Neural cell (in vitro differentiated cells): ENCODE data around the gene EYS. TPM values are rescaled to one million over a fixed set of nuclear protein-coding genes. Genes with fewer than 3 reads are reported as not detected.

Experiments used
- H2AFZ ChIP-seq: fragments of 200-600, 300-800 bp; sonication (generic), shearing (Covaris generic); 2 replicates; pipeline ENCODE4 v1.6.0; 2014; ENCODE audit warnings: low read depth, mild to moderate bottlenecking, antibody characterized with exemption, low read length, moderate library complexity
- H3F3A ChIP-seq: fragments of 200-600 bp; shearing (Covaris generic); 2 replicates; pipeline ENCODE4 v1.6.1; 2016; ENCODE audit warnings: mild to moderate bottlenecking, moderate library complexity, mixed read lengths, antibody characterized with exemption, low read length; ENCODE audit not compliant: insufficient read depth, poor library complexity, severe bottlenecking
- H3K27ac ChIP-seq: fragments of 200-600, 300-800 bp; sonication (generic), shearing (Covaris generic); 2 replicates; pipeline ENCODE4 v1.5.1; 2014; ENCODE audit warnings: mild to moderate bottlenecking, low read length, moderate library complexity
- H3K27me3 ChIP-seq: fragments of 300-800, 200-600 bp; sonication (generic), shearing (Covaris generic); 2 replicates; pipeline ENCODE4 v1.6.0; 2014; ENCODE audit warnings: mild to moderate bottlenecking, low read depth, low read length, moderate library complexity; ENCODE audit not compliant: insufficient read depth
- H3K36me3 ChIP-seq: fragments of 300-800, 200-600 bp; sonication (generic), shearing (Covaris generic); 2 replicates; pipeline ENCODE4 v1.5.1; 2014; ENCODE audit warnings: mild to moderate bottlenecking, antibody characterized with exemption, low read length, moderate library complexity; ENCODE audit not compliant: insufficient read depth
- H3K4me2 ChIP-seq: fragments of 300-800, 200-600 bp; sonication (generic), shearing (Covaris generic); 2 replicates; pipeline ENCODE4 v1.6.0; 2014; ENCODE audit warnings: mild to moderate bottlenecking, low read length
- H3K4me3 ChIP-seq: fragments of 300-800, 200-600 bp; sonication (generic), shearing (Covaris generic); 2 replicates; pipeline ENCODE4 v1.5.1; 2014; ENCODE audit warnings: mild to moderate bottlenecking, low read length, moderate library complexity
- H3K79me2 ChIP-seq: fragments of 200-600 bp; shearing (Covaris generic); replicated peaks from 2 replicates; pipeline ENCODE4 v1.6.0; 2014; ENCODE audit warnings: mild to moderate bottlenecking, low read length, moderate library complexity; ENCODE audit not compliant: insufficient read depth
- H3K9ac ChIP-seq: fragments of 300-800, 200-600 bp; sonication (generic), shearing (Covaris generic); 2 replicates; pipeline ENCODE4 v1.6.1; 2016; ENCODE audit warnings: mild to moderate bottlenecking, low read length, mixed read lengths
- H3K9me2 ChIP-seq: fragments of 200-600 bp; shearing (Covaris generic); 2 replicates; pipeline ENCODE4 v1.6.1; 2016; ENCODE audit warnings: mild to moderate bottlenecking, low read length, mixed read lengths; ENCODE audit not compliant: insufficient read depth
- H3K9me3 ChIP-seq: fragments of 200-600, 300-800 bp; sonication (generic), shearing (Covaris generic); 2 replicates; pipeline ENCODE4 v1.6.1; 2016; ENCODE audit warnings: mild to moderate bottlenecking, mixed run types, low read length, moderate library complexity, mixed read lengths
- H4K20me1 ChIP-seq: fragments of 200-600 bp; shearing (Covaris generic); 2 replicates; pipeline ENCODE4 v1.6.1; 2016; ENCODE audit warnings: mild to moderate bottlenecking, mixed run types; ENCODE audit not compliant: insufficient read depth
- EP300 ChIP-seq: fragments of 450-650 bp; conservative IDR thresholded peaks from 2 replicates; pipeline ENCODE4 v1.6.1; 2014; ENCODE audit warnings: antibody characterized with exemption, mild to moderate bottlenecking, moderate library complexity; ENCODE audit not compliant: poor library complexity, severe bottlenecking
- MXI1 ChIP-seq: fragments of 450-650 bp; conservative IDR thresholded peaks from 2 replicates; pipeline ENCODE4 v1.6.1; 2014; ENCODE audit warnings: antibody characterized with exemption, mild to moderate bottlenecking; ENCODE audit not compliant: poor library complexity, severe bottlenecking
- REST ChIP-seq: IDR thresholded peaks from 2 replicates; pipeline ENCODE4 v1.6.1; 2012; ENCODE audit warnings: borderline replicate concordance
- SMC3 ChIP-seq: fragments of 450-650 bp; conservative IDR thresholded peaks from 2 replicates; pipeline ENCODE4 v1.6.1; 2014; ENCODE audit warnings: antibody characterized with exemption, mild to moderate bottlenecking, moderate library complexity; ENCODE audit not compliant: poor library complexity
- TAF1 ChIP-seq: IDR thresholded peaks from 2 replicates; pipeline ENCODE4 v1.6.1; 2012; ENCODE audit warnings: low read depth
- polyA plus RNA-seq: library from polyadenylated mRNA; depleted of rRNA; stranded (reverse); fragments of >200 nt; gene quantifications from 2 replicates; pipeline ENCODE4 v1.2.3, GENCODE V29; 2014

Gene EYS
- polyA plus RNA-seq, 1 donor from 2014 or later: 0.38 TPM

GRCh38 chr6:63672582-63673129 is 2034.4 kb downstream of the EYS start:
- no peak overlapping the region for H3K27ac ChIP-seq
- no peaks in the 10 kb centered on the region for H3K27me3 ChIP-seq
- no peaks in the 10 kb centered on the region for H3F3A ChIP-seq
- H3K79me2 ChIP-seq: peaks cover 67% of the 10 kb centered on the region
- no peak overlapping the region for H2AFZ ChIP-seq
- H3K36me3 ChIP-seq: no peaks in the 10 kb centered on the region
- no peak for TF ChIP-seq SMC3
- no peak for TF ChIP-seq EP300
- H3K4me3 ChIP-seq: no peak overlapping the region
- H3K9ac ChIP-seq: no peak overlapping the region
- no peaks in the 10 kb centered on the region for H3K9me2 ChIP-seq
- no peak overlapping the region for H3K4me2 ChIP-seq
- H4K20me1 ChIP-seq: no peaks in the 10 kb centered on the region
- no peaks in the 10 kb centered on the region for H3K9me3 ChIP-seq

DNA sequence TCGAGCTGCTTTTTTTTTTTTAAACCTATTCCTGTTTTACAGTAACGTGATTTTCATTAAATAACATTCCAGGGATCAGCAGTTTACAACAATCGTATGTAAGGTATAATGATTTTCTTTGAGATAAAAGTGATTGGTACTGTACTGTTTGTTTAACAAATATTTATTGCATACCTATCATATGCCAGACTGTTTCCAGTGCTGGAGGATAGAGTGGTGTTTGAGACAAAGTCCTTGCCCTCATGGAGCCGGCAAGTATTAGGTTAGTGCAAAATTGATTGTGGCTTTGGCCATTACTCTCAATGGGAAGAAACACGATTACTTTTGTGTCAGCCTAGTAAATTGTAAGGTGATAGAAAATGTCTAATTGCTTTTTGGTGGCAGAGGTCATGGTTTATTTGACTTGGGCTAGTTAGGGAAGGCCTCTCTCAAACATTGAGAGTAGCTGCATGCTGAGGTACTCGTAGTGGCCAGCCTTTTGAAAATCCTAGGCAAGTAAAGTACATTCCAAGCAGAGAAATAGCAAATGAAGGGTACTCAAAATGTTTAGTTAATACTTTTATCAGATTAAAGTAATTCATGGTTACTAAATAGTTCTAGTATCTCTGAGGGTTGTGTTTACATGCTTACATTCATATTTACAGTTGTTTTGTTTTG is 2035.8 kb downstream of the EYS start:
- no peaks in the 10 kb centered on the region for H3F3A ChIP-seq
- H3K27ac ChIP-seq: no peak overlapping the region
- no peak overlapping the region for H3K9ac ChIP-seq
- H2AFZ ChIP-seq: no peak overlapping the region
- H3K4me2 ChIP-seq: no peak overlapping the region
- H3K27me3 ChIP-seq: no peaks in the 10 kb centered on the region
- no peak overlapping the region for H3K4me3 ChIP-seq
- H3K9me3 ChIP-seq: no peaks in the 10 kb centered on the region
- no peaks in the 10 kb centered on the region for H4K20me1 ChIP-seq
- H3K36me3 ChIP-seq: no peaks in the 10 kb centered on the region
- H3K9me2 ChIP-seq: no peaks in the 10 kb centered on the region
- TF ChIP-seq TAF1: no peak
- no peak for TF ChIP-seq REST
- no peak for TF ChIP-seq MXI1
- H3K79me2 ChIP-seq: peaks cover 67% of the 10 kb centered on the region
